Prostate gland (tissue), 2 donors: ENCODE data around the gene FAM83F. TPM values are rescaled to one million over a fixed set of nuclear protein-coding genes. Genes with fewer than 3 reads are reported as not detected.

Source experiments
- DNase-seq: peaks from one replicate; pipeline ENCODE4 v3.0.0-alpha.2; 2019; ENCODE audit warnings: low spot score
- H3K27ac ChIP-seq, 2 donors: fragments of 200-600 bp; sonication (generic); 2 replicates each; pipeline ENCODE4 v1.5.1; 2017 to 2019
- H3K27me3 ChIP-seq: fragments of 200-600 bp; sonication (generic); replicated peaks from 2 replicates; pipeline ENCODE4 v1.5.1; 2019; ENCODE audit not compliant: insufficient read depth
- H3K36me3 ChIP-seq, 2 donors: fragments of 200-600 bp; sonication (generic); 1 replicate in 1 of 2; 2 replicates in 1 of 2; pipeline versions ENCODE4 v1.5.1 to v1.8.1; 2017 to 2019
- H3K4me1 ChIP-seq: fragments of 200-600 bp; sonication (generic); replicated peaks from 2 replicates; pipeline ENCODE4 v1.5.1; 2019
- H3K4me3 ChIP-seq, 2 donors: fragments of 200-600 bp; sonication (generic); 2 replicates each; pipeline ENCODE4 v1.5.1; 2017 to 2019
- H3K9me3 ChIP-seq: fragments of 200-600 bp; sonication (generic); 2 replicates; pipeline ENCODE4 v1.5.1; 2017
- POLR2A ChIP-seq: fragments of 450-650 bp; IDR thresholded peaks from one replicate; pipeline ENCODE4 v1.6.1; 2016; ENCODE audit warnings: antibody characterized with exemption, mild to moderate bottlenecking
- POLR2AphosphoS5 ChIP-seq: sonication (generic); formaldehyde crosslinking; IDR thresholded peaks from one replicate; pipeline ENCODE4 v1.6.1; 2017; ENCODE audit warnings: antibody characterized with exemption
- WGBS: methylation state at CpG from one replicate; pipeline ENCODE4 v1.1.5; 2018; 5-methylcytosine and 5-hydroxymethylcytosine counted together
- intact Hi-C: fragments of 100-400 bp; cut with DNase I; formaldehyde crosslinking; loops from one replicate; pipeline ENCODE4 v1.14.2; 2022
- total RNA-seq, 2 donors: library from RNA; depleted of rRNA; stranded (reverse); fragments of >200 nt; gene quantifications; one replicate each; pipeline ENCODE4 v1.1.0, GENCODE V29; 2016
- TF ChIP-seq, protein P1 (sequence below), 4 experiments: fragments of 200-600 bp in 2 of 4; fragments of 450-650 bp in 2 of 4; sonication (generic) in 2 of 4; IDR thresholded peaks; 1 replicate in 3 of 4; 2 replicates in 1 of 4; pipeline ENCODE4 v1.5.1; 2016 to 2019; ENCODE audit warnings: antibody characterized with exemption in 4 of 4, mild to moderate bottlenecking in 2 of 4, moderate library complexity in 2 of 4

FAM83F gene
- total RNA-seq, 2 donors from 2014 or later, result 26.2 to 28.6 TPM

DNA sequence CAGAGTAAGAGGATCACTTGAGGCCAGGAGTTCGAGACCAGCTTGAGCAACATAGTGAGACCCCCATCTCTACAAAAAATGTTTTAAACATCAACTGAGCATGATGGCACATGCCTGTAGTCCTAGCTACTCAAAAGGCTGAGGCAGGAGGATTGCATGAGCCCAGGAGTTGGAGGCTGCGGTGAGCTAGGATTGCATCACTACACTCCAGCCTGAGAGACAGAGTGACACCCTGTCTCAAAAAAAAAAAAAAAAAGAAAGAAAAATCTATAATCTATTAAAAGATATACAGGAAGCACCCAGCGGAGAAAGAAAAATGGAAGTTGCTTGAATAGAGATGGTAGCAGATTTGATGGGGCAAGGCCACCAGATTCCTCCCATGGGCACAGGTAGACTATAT, 61.8 kb downstream of the FAM83F start:
- no peaks in the 10 kb centered on the region for H3K4me1 ChIP-seq
- 92% methylated on average over 3 of the region's 3 CpGs for WGBS
- TF ChIP-seq, protein P1, sequence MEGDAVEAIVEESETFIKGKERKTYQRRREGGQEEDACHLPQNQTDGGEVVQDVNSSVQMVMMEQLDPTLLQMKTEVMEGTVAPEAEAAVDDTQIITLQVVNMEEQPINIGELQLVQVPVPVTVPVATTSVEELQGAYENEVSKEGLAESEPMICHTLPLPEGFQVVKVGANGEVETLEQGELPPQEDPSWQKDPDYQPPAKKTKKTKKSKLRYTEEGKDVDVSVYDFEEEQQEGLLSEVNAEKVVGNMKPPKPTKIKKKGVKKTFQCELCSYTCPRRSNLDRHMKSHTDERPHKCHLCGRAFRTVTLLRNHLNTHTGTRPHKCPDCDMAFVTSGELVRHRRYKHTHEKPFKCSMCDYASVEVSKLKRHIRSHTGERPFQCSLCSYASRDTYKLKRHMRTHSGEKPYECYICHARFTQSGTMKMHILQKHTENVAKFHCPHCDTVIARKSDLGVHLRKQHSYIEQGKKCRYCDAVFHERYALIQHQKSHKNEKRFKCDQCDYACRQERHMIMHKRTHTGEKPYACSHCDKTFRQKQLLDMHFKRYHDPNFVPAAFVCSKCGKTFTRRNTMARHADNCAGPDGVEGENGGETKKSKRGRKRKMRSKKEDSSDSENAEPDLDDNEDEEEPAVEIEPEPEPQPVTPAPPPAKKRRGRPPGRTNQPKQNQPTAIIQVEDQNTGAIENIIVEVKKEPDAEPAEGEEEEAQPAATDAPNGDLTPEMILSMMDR (IDR thresholded peaks at IDR 0.05), result no peak
- no peak for TF ChIP-seq POLR2AphosphoS5
- no peak for TF ChIP-seq POLR2A

DNA sequence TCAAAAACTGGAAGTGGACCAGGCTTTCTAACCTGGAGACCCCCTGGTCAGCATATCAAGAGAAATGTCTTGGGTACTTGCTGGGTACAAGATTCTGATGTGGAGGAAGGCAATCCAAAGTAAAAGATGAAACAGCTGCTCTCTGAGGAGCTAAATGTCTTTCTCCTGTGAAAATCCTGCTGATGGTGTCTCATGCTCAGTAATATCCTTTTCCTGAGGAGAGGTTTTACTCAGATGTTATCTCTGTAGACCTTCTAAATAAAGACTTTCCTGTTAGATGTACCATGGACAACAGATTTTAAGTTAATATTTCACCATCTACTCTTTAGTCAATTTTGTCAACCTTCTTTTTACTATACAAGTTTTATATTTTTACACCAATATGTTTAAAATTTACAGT, 62.9 kb downstream of the FAM83F start:
- H3K4me1 ChIP-seq, result no peaks in the 10 kb centered on the region
- DNase-seq, result no peak
- no peaks in the 10 kb centered on the region for H3K36me3 ChIP-seq
- no peak for TF ChIP-seq POLR2AphosphoS5
- TF ChIP-seq, protein P1 (IDR thresholded peaks at IDR 0.05), result no peak
- TF ChIP-seq POLR2A, result no peak
- no peak overlapping the region for H3K4me3 ChIP-seq
- intact Hi-C loops, result no loop called here
- no peaks in the 10 kb centered on the region for H3K9me3 ChIP-seq
- H3K27me3 ChIP-seq, result no peaks in the 10 kb centered on the region
- no peak overlapping the region for H3K27ac ChIP-seq

More for the DNA sequence above, 61.8 kb downstream of the FAM83F start:
- H3K36me3 ChIP-seq, result no peaks in the 10 kb centered on the region
- H3K9me3 ChIP-seq, result no peaks in the 10 kb centered on the region
- H3K27ac ChIP-seq, result no peak overlapping the region
- H3K27me3 ChIP-seq, result no peaks in the 10 kb centered on the region
- intact Hi-C loops, result no loop called here
- DNase-seq, result no peak
- no peak overlapping the region for H3K4me3 ChIP-seq

DNA sequence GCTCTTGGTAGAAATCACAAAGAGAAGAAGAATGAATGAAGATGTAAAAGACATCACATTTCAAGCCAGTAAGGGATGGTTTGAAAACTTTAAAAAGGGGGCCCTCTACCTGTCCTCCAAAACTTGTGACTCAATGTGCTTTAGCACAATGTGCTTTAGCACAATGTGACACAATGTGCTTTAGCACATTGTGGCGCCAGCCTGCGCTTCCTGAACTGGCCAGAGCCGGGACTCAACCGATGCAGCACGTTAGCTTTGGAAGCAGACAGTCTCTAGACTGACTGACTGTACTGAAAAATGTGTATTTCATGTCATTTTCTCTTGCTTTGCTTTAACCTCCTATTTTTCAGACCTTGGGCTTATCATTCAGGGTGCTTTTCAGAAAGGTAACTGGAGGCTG, 63.5 kb downstream of the FAM83F start:
- no peaks in the 10 kb centered on the region for H3K36me3 ChIP-seq
- no peak for DNase-seq
- 86% methylated on average over 5 of the region's 5 CpGs for WGBS
- no peaks in the 10 kb centered on the region for H3K27me3 ChIP-seq
- H3K4me3 ChIP-seq, result no peak overlapping the region
- H3K9me3 ChIP-seq, result no peaks in the 10 kb centered on the region
- no peak overlapping the region for H3K27ac ChIP-seq
- no peak for TF ChIP-seq POLR2A
- no peak for TF ChIP-seq POLR2AphosphoS5
- TF ChIP-seq, protein P1 (IDR thresholded peaks at IDR 0.05), result no peak
- intact Hi-C loops, result no loop called here
- no peaks in the 10 kb centered on the region for H3K4me1 ChIP-seq

DNA sequence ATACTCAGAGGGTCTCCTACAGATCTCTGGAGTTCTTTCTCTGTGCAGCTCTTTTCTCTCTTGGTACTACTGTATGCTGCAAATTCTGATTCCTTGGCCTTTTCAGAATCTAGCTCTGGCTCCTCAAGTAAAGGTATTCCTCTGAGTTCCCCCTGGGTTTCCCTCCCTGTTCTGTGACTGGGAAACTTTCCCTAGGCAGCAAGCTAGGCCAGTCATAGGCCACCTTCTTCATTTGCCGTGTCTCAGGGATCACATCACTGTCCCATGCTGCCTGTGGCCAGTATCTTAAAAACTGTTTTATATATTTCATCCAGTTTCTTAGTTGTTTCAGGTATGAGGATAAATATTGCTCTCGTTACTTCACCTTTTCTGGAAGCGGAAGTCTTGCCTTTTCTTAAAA, 71.2 kb downstream of the FAM83F start:
- intact Hi-C loops, result no loop called here
- H3K9me3 ChIP-seq, result no peaks in the 10 kb centered on the region
- H3K4me3 ChIP-seq, result no peak overlapping the region
- no peak for DNase-seq
- TF ChIP-seq POLR2AphosphoS5 (no peak), POLR2A (no peak)
- TF ChIP-seq, protein P1 (IDR thresholded peaks at IDR 0.05), result no peak
- H3K27me3 ChIP-seq, result no peaks in the 10 kb centered on the region
- no peak overlapping the region for H3K27ac ChIP-seq
- H3K36me3 ChIP-seq, result no peaks in the 10 kb centered on the region
- 94% methylated on average over 3 of the region's 3 CpGs for WGBS
- H3K4me1 ChIP-seq, result no peaks in the 10 kb centered on the region

DNA sequence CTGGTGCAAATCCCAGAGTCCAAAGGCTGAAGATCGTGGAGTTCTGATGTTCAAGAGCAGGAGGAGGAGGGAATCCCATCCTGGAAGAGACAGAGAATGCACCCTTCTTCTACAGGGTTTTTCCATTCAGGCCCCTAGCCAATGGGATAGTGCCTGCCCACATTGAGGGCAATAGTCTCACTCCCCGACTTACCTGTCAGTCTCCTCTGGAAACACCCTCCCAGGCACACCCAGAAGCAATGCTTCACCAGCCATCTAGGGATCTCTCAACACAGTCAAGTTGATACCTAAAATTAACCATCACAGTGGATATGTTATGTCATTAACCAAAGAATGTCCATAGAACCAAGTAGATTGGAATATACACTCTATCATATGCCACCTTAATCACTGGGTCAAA, 72.9 kb downstream of the FAM83F start:
- no peaks in the 10 kb centered on the region for H3K36me3 ChIP-seq
- 90% methylated on average over 2 of the region's 2 CpGs for whole genome bisulfite sequencing
- no peaks in the 10 kb centered on the region for H3K4me1 ChIP-seq
- no peaks in the 10 kb centered on the region for H3K27me3 ChIP-seq
- TF ChIP-seq POLR2A (no peak), POLR2AphosphoS5 (no peak)
- TF ChIP-seq, protein P1 (IDR thresholded peaks at IDR 0.05), result no peak
- intact Hi-C loops, result no loop called here
- no peak for DNase-seq
- H3K4me3 ChIP-seq, result no peak overlapping the region
- H3K27ac ChIP-seq, result no peak overlapping the region
- no peaks in the 10 kb centered on the region for H3K9me3 ChIP-seq
